NOMO-1 treated with DMSO at 0.1 percent for 48 hours (cell line): ENCODE measurements around the gene FBXO42.
A peak's percentile ranks its signal among the peaks of the same experiment; 100 is the strongest.
"Not testable (repeated sequence)": the region's sequence is repeated elsewhere in the genome, so short reads cannot be mapped to it uniquely, and the experiment has no call there.

Source experiments
- DNase-seq: peaks from one replicate; lab custom pipeline; 2025; ENCODE audit not compliant: unreplicated experiment; lab: John Stamatoyannopoulos, UW

Gene FBXO42

GRCh38 chr1:16372535-16373285 lies 20.4 kb upstream of the FBXO42 start:
- DNase-seq: no peak

- peak; percentile 72 for DNase-seq
Measured at GRCh38 chr1:16371725-16372124, 19.4 kb upstream of the FBXO42 start.

GRCh38 chr1:16369821-16370220 lies 17.5 kb upstream of the FBXO42 start:
- DNase-seq: no peak

GRCh38 chr1:16367968-16368890 lies 15.9 kb upstream of the FBXO42 start:
- DNase-seq: no peak

- peak; percentile 75 for DNase-seq
Measured at GRCh38 chr1:16367258-16367967, 15.1 kb upstream of the FBXO42 start.

- peak; percentile 99 for DNase-seq
Measured at GRCh38 chr1:16366722-16367257, 14.5 kb upstream of the FBXO42 start, which contains the start of gene SZRD1. TSS of gene SZRD1 (plus strand) at chr1:16367242. CDS start at chr1:16367258, 16 bp downstream.

GRCh38 chr1:16365146-16365498 lies 12.8 kb upstream of the FBXO42 start:
- DNase-seq: peak; percentile 87

- DNase-seq: no peak
Measured at GRCh38 chr1:16356867-16357266, 4.6 kb upstream of the FBXO42 start.

- no peak for DNase-seq
Measured at GRCh38 chr1:16354619-16355018, 2.3 kb upstream of the FBXO42 start.

GRCh38 chr1:16352842-16353535 lies 709 bp upstream of the FBXO42 start:
- peak; percentile 7 for DNase-seq

GRCh38 chr1:16351456-16351993 lies 755 bp downstream of the FBXO42 start:
- no peak for DNase-seq

- DNase-seq: no peak
Measured at GRCh38 chr1:16349847-16350406, 2.4 kb downstream of the FBXO42 start.

- no peak for DNase-seq
Measured at GRCh38 chr1:16348414-16349182, 3.7 kb downstream of the FBXO42 start.

GRCh38 chr1:16343276-16343675 lies 9.0 kb downstream of the FBXO42 start:
- not testable (repeated sequence) for DNase-seq

GRCh38 chr1:16342331-16343062 lies 9.8 kb downstream of the FBXO42 start:
- DNase-seq: no peak

GRCh38 chr1:16340673-16341072 lies 11.6 kb downstream of the FBXO42 start:
- no peak for DNase-seq

- DNase-seq: no peak
Measured at GRCh38 chr1:16338961-16339360, 13.3 kb downstream of the FBXO42 start.

GRCh38 chr1:16334655-16335340 lies 17.5 kb downstream of the FBXO42 start:
- DNase-seq: no peak
